ENCODE results near the gene ABCF3. TPM values are rescaled to one million over a fixed set of nuclear protein-coding genes. Genes with fewer than 3 reads are reported as not detected.
A peak's percentile ranks its signal among the peaks of the same experiment; 100 is the strongest.
"Not testable (repeated sequence)": the region's sequence is repeated elsewhere in the genome, so short reads cannot be mapped to it uniquely, and the experiment has no call there.

ABCF3 gene, protein sequence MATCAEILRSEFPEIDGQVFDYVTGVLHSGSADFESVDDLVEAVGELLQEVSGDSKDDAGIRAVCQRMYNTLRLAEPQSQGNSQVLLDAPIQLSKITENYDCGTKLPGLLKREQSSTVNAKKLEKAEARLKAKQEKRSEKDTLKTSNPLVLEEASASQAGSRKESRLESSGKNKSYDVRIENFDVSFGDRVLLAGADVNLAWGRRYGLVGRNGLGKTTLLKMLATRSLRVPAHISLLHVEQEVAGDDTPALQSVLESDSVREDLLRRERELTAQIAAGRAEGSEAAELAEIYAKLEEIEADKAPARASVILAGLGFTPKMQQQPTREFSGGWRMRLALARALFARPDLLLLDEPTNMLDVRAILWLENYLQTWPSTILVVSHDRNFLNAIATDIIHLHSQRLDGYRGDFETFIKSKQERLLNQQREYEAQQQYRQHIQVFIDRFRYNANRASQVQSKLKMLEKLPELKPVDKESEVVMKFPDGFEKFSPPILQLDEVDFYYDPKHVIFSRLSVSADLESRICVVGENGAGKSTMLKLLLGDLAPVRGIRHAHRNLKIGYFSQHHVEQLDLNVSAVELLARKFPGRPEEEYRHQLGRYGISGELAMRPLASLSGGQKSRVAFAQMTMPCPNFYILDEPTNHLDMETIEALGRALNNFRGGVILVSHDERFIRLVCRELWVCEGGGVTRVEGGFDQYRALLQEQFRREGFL
- 21.1 and 25.4 TPM in 2 replicates for total RNA-seq (2014; rRNA removed; shearing (Covaris generic))
- polyA plus RNA-seq (2014; cell fraction: nucleus; rRNA removed) = 49.0 and 68.0 TPM in 2 replicates

DNA sequence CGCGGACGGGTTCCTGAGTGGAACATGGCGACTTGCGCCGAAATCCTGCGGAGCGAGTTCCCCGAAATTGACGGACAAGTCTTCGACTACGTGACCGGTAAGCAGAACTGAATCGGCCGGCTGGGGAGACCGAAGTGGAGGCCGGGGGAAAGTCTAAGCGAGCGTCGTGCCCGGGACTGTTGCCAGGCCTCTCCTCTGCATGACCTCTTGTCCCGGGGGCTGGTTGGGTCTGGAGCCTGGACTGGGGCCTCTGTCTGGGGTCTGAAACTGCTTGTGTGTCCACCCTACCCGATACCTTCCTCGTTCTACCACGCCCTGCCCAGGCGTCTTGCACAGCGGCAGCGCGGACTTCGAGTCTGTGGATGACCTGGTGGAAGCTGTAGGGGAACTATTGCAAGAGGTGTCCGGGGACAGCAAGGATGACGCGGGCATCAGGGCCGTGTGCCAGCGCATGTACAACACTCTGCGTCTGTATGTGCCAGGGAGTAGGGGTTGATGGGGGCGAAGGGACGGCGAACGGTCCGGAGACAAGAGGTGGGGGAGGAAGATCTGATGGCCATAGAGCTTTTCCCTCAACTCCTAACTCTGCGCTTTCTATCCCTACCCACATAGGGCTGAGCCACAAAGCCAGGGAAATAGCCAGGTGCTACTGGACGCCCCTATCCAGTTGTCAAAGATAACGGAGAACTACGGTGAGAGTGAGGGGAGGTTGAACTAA is at the start of gene ABCF3:
Gene ABCF3, plus strand, starts transcription at position 16 of the 718 bp plus-strand sequence. Its CDS starts 9 bp downstream, at position 25.
- DNase-seq (ENCODE audit: extremely low read depth, low read depth) = no peak

DNA sequence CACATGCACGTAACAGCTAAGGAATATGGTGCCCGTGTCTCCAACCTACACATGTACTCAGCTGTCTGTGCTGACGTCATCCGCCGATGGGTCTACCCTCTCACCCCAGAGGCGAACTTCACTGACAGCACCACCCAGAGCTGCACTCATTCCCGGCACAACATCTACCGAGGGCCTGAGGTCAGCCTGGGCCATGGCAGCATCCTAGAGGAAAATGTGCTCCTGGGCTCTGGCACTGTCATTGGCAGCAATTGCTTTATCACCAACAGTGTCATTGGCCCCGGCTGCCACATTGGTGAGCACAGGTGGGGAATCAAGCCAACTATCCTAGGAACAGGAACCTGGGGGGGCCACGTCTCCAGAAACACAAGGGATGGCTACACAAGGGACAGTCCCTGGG is 45.6 kb upstream of the ABCF3 start:
- no peak for DNase-seq (ENCODE audit: extremely low read depth, low read depth)

DNA sequence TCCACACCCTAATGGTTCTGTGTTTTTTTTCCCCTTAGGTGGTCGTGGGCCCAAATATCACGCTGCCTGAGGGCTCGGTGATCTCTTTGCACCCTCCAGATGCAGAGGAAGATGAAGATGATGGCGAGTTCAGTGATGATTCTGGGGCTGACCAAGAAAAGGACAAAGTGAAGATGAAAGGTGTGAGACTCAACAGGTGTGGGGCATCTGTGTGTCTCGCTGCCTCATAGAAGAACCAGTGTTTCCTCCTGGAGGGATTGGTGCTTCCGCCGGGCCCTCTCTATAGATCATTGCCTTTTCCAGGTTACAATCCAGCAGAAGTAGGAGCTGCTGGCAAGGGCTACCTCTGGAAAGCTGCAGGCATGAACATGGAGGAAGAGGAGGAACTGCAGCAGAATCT is 43.8 kb upstream of the ABCF3 start:
- no peak for DNase-seq (ENCODE audit: extremely low read depth, low read depth)

DNA sequence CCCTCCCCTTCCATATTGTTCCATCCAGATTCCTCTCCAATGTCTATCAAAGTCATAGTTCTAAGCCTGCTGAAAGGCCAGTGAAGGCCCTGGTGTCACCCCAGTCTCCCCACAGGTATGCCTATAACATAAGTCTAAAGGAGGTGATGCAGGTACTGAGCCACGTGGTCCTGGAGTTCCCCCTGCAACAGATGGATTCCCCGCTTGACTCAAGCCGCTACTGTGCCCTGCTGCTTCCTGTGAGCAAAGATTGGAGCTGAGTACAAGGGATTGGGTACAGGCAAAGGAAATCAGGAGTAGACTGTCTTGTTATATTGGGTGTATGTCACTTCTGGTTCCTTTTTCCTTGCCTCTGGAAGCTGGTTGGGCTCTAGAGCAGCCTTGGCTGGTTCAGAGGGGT is 42.7 kb upstream of the ABCF3 start:
- DNase-seq (ENCODE audit: extremely low read depth, low read depth) = no peak

DNA sequence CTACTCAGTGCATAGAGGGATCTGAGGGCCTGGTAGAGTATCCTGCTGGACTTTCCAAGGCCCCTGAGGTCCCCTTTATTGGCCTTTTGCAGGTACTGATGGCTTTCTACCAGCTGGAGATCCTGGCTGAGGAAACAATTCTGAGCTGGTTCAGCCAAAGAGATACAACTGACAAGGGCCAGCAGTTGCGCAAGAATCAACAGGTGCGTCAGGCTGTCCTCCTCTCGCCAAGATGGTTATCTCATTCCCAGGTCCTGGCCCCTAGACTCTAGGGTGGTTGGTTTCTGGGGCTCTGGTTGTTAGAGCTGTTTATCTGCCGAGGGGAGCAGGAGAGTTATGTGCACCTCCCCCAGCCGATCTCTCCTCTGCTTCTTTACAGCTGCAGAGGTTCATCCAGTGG is 41.5 kb upstream of the ABCF3 start:
- DNase-seq (ENCODE audit: extremely low read depth, low read depth) = no peak

DNA sequence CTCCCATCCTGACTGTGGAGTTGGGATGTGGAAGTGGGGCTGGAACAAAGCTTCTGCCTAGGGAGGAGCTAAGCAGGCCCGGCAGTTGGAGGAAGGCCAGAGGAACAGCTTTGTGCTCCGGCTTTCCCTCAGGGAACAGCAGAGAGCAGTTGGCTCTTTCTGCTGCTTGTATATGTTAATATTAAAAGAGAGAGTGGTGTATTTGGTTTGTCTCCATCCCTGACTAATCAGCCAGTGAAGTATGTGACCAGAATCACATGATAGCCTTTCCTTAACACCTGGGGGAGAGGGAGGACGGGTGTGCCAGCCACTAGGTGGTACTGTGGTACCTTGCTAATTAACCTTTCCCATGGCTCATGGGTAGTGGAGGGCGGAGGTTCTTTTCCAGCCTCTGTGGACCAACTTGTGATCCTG is 40.9 kb upstream of the ABCF3 start:
- DNase-seq (ENCODE audit: extremely low read depth, low read depth) = no peak

DNA sequence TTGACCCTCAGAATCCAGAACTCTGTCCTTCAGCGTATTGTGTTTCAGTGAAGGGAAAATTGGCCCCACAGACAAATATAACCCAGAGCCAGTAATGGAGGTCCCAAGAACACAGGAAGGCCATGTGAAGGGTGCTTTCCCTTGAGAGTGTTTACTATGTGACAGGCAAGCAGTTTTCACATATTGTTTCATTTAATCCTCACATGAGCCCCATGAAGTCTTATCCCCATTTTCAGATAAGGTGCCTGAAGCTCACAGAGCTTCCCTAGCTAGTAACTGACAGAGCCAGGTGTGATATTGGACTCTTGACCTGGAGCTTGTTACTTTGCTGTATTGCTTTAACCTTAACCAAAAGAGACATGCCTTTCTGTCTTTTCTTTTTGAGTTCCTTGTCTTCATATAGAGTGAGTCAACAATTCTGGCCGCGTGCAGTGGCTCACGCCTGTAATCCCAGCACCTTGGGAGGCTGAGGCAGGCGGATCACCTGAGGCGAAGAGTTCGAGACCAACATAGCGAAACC is 40.2 kb upstream of the ABCF3 start:
- no peak for DNase-seq (ENCODE audit: extremely low read depth, low read depth)

DNA sequence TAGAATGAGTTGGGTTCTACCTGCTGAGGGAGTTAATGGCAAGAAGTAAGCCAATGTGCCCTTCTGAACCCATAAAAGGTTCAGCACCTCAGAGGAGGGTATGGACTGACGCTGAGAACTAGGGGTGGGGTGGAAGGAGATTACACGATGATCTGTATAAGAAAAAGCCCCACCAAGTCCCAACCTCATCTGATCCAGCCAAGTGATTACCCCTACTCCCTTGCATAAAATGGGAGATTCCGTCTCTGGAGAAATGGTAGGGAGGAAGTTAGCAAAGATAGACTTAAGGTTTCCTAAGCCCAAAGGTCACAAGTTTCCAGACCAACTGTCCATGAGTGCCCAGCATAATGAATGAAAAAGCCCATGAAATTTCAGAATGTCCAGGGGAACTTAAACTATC is 37.9 kb upstream of the ABCF3 start:
- no peak for DNase-seq (ENCODE audit: extremely low read depth, low read depth)

DNA sequence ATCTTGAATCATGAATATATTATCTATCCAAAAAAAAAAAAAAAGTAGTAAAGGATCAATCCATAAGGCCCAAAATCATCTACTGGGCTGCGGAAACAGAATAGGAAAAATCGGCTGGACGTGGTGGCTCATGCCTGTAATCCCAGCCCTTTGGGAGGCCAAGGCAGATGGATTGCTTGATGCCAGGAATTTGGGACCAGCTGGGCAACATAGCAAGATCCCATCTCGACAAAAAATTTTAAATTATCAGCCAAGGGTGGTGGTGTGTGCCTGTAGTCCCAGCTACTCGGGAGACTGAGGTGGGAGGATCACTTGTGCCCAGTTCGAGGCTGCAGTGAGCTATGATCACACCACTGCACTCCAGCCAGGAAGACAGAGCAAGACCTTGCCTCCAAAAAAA is 36.9 kb upstream of the ABCF3 start:
- no peak for DNase-seq (ENCODE audit: extremely low read depth, low read depth)

DNA sequence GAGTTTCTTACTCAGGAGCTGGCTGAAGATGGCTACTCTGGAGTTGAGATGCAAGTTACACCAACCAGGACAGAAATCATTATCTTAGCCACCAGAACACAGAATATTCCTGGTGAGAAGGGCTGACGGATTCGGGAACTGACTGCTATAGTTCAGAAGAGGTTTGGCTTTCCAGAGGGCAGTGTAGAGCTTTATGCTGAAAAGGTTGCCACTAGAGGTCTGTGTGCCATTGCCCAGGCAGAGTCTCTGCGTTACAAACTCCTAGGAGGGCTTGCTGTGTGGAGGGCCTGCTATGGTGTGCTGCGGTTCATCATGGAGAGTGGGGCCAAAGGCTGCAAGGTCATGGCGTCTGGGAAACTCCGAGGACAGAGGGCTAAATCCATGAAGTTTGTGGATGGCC is 36.2 kb upstream of the ABCF3 start:
- DNase-seq (ENCODE audit: extremely low read depth, low read depth) = not testable (repeated sequence)

DNA sequence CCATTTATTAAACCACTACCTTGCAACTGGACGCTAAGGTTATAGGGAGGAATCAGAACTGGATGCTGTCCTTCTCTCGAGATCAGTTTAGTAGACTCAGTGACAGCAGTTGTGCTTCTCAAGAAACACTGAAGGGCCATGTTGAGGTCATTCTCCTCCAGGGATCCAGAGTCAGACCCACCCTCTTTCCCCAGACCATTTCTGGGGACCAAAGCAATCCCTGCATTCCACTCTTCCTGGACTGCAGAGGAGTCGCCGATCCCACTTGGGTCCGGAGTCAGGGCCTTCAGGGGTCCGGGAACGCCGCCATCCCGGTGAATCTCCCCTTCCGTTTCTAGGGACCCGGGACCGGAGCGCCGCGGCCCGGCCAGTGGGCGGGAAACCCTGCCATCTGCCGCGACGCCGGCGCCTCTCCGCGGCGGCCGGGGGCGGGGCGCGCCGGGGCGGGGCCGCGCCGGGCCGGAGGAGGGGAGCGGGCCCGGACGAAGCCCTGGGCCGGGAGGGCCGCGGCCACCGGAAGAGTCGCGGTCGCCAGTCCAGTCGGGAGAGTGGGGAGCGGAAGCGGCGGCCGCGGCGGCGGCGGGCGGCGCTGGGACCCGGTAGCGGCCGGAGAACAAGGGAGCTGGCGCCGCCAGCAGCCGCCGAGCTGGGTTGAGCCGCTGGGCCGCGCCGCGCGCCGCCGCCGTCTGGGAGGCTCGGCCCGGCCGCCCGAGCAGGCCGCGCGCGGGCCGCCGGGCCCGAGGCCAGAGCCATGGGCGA is 30.9 kb upstream of the ABCF3 start, which contains the start of gene DVL3:
Gene DVL3, plus strand, starts transcription at position 493 of the 759 bp plus-strand sequence. Its CDS starts 259 bp downstream, at position 752.
- DNase-seq (ENCODE audit: extremely low read depth, low read depth) = peak; percentile 41

DNA sequence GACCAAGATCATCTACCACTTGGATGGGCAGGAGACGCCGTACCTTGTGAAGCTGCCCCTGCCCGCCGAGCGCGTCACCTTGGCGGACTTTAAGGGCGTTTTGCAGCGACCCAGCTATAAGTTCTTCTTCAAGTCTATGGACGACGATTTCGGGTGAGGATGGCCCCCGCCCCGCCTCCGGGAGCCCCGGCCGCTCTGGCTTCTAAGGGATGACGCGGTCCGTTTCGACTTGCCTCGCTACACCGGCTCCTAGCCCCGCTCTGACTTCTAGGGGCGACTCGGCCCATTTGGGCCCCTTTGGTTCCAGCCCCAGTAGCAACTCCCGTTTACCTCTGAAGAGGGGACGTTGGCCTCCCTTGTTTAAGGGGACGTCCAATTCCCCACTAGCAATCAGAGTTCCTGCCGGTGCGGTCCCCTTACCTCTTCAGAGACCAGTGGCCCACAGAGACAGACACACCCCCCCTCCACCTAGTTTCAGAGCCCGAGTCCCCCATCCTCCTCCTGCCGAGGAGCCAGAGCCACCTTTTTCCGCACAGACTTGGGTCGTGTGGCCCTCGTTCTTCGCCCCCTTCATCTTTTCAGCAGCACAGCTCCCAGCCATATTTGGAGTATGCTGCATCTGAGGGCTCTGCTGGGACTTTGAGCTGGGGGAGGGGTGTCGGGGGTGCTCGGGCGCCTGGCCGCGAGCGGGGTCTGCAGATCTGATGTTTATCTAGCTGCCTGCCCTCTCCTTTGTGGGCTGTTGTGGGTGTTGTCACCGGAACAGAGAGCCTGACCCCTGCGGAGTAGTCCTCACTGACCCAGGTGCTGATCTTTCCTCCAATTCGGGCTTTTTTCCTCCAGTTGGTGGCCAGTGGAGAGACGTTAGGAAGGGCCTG is 30.1 kb upstream of the ABCF3 start:
- no peak for DNase-seq (ENCODE audit: extremely low read depth, low read depth)

DNA sequence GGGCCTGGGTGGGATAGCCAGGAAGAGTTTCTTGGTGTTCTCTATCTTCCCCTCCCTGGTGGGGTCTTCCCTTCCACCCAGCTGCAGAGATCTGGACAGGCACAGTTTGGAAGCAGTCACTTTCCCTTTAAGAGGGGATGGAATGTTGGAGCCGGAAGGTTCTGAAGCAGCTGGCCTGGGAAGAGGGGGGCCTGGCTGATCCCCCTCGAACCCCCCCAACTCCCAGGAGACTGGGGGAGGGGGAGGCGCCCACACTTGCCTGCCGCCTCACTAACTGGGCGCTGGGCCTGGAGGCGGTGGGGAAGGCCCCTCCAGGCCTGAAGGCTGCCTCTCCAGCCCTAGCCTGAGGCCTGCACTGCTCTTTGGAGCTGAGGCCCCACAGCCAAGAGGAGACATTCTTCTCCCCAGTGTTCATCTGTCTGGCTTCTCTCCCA is 29.5 kb upstream of the ABCF3 start:
- DNase-seq (ENCODE audit: extremely low read depth, low read depth) = no peak

DNA sequence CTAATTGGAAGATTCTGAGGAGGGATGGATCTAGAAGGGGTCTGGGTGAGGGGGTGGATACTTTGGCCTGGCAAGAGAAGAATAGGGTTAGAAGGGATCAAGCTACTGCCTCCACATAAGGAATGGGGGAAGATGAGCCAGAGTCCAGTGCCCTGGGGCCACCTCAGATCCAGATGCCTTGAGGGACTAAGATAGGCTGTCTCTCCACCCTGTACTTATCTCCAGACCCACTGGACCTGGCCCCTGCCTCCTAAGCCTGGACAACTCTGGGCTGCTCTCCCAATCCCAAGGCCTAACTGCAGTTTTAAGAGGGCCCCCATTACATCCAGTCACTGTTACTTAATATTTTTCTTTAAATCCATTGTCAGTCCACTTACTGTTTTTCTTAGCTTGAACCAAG is 28.8 kb upstream of the ABCF3 start:
- DNase-seq (ENCODE audit: extremely low read depth, low read depth) = no peak

DNA sequence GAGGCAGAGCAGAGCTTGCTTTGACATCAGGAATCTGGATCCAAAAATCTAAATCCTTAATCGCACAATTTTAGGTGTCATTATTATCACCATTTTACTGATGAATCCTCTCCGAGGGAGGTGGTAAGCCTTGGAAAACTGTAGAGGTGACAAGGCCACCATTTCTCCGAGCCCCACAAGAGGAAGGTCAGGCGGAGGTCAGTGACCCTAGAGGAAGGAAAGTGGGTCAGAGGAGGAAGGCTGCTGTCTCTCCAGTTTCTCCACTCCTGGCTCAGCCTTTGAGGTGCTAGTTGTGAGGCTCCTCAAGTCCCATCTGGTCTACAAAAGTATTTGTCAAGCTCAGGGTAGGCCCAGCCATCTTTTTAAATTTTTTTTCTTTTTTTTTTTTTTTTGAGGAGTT is 27.6 kb upstream of the ABCF3 start:
- no peak for DNase-seq (ENCODE audit: extremely low read depth, low read depth)

DNA sequence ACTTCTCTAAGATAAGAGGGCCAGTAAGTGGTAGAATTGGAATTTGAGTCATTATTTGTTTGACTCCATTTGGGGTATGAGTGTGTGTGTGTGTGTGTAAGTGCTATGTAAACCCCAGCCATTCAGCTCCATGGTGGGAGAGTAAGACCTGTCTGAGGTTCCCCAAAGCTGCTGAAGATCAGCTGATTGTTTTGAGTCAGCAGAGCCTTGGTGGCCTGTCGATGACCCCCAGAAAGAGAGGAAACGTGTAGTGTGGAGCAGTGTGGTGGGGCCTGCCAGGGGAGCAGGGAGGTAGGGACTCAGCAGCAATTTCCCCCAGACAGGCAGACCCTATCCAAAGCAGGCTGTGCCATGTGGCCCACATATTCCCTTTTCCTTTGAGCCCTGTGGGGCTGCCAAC is 25.5 kb upstream of the ABCF3 start:
- DNase-seq (ENCODE audit: extremely low read depth, low read depth) = no peak

DNA sequence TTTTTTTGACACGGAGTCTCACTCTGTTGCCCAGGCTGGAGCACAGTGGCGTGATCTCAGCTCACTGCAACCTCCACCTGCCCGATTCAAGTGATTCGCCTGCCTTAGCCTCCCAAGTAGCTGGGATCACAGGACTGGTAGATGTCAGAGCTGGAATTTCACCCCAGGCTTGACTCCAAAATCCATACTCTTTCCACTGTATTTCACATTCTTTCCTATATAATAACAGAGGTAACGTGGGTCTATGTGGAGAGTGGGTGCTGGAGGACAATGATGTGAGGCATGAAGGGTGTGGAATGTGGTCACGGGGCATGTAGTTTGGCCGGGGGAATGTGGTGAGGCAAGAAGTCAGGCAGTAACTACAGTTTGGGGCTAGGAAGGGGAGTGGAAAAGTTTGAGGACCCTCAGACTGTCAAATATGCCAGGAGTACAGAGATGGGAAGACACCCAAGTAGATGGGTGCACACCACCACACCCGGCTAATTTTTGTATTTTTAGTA is 23.4 kb upstream of the ABCF3 start:
- not testable (repeated sequence) for DNase-seq (ENCODE audit: extremely low read depth, low read depth)

DNA sequence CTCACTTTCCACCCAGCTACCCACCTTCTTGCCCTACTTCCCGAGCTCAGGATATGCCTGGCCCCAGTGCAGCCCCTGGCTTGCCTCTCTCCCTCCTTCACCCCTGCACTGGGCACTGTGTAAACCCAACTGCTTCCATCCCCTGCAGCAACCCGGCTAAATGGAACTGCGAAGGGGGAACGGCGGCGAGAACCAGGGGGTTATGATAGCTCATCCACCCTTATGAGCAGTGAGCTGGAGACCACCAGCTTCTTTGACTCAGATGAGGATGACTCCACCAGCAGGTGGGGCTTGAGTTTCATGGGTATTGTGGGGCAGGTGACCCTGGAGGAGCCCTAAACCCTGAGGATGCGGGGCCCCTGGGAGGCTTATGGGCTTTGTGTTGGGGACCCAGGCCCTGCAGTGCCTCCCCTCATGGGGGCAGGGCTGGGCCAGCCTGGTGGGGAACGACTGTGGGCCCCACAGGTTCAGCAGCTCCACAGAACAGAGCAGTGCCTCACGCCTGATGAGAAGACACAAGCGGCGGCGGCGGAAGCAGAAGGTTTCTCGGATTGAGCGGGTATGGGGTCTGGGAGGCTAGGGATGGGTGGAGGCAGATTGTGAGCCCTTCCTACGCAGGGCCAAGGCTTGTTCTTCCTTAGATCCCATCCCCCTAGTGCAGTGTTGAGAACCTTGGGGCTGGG is 21.2 kb upstream of the ABCF3 start:
- DNase-seq (ENCODE audit: extremely low read depth, low read depth) = no peak

Measured in NCI-H460 (cell line).